Measurements from ENCODE around the gene FIGNL1. TPM values are rescaled to one million over a fixed set of nuclear protein-coding genes. Genes with fewer than 3 reads are reported as not detected.

The FIGNL1 gene
- total RNA-seq, 1 donor from 2014 or later = 11.1 TPM

DNA sequence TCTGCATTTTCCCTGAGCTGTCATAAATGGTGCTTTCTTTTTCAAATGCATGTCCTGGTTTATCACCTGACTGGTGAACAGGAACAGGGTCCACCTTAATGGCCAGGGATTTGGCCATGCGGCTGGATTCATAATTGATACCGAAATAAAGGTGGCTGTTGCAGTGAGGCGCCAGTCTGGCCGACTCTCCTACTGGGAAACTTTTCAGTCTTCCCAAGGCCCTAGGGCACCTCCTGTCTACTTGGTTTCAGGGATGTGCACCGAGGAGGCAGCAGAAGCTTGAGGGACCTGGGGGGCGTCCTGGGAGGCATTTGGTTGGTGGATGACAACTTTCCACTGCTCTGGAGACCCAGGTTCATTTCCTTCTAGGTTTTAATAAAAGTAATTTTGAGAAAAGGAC is 46.4 kb upstream of the FIGNL1 start:
- H3K27ac Mint-ChIP-seq (ENCODE audit: unreplicated experiment) = no peak overlapping the region
- no peaks in the 10 kb centered on the region for H3K4me1 Mint-ChIP-seq (ENCODE audit: low read depth, unreplicated experiment)
- DNase-seq = no peak
- no peak overlapping the region for H3K4me3 Mint-ChIP-seq (ENCODE audit: unreplicated experiment)
- peaks cover 3% of the 10 kb centered on the region for H3K27me3 Mint-ChIP-seq (ENCODE audit: unreplicated experiment)
- TF ChIP-seq, protein P1, sequence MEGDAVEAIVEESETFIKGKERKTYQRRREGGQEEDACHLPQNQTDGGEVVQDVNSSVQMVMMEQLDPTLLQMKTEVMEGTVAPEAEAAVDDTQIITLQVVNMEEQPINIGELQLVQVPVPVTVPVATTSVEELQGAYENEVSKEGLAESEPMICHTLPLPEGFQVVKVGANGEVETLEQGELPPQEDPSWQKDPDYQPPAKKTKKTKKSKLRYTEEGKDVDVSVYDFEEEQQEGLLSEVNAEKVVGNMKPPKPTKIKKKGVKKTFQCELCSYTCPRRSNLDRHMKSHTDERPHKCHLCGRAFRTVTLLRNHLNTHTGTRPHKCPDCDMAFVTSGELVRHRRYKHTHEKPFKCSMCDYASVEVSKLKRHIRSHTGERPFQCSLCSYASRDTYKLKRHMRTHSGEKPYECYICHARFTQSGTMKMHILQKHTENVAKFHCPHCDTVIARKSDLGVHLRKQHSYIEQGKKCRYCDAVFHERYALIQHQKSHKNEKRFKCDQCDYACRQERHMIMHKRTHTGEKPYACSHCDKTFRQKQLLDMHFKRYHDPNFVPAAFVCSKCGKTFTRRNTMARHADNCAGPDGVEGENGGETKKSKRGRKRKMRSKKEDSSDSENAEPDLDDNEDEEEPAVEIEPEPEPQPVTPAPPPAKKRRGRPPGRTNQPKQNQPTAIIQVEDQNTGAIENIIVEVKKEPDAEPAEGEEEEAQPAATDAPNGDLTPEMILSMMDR (IDR thresholded peaks at IDR 0.05; ENCODE audit: partially characterized antibody, unreplicated experiment) = no peak
- peaks cover 3% of the 10 kb centered on the region for H3K9me3 Mint-ChIP-seq (ENCODE audit: unreplicated experiment)
- H3K36me3 Mint-ChIP-seq (ENCODE audit: unreplicated experiment) = peaks cover 13% of the 10 kb centered on the region

DNA sequence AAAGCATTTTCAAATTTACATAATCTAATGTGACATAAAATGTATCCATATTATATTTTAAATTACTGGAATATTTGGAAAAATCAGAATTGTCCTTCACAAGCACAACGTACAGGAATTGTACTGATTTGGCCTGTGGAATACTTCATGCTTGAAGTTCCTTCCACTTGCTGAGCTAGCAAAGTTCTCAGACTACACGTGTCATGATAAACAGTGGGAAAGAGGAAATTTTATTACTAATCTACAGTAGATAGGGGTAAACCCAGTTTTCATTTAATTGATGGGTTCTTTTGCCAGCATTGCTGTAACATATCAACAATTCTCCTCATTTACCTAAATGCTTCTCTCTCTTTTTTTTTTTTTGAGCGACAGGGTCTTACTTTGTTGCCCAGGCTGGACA is 45.6 kb upstream of the FIGNL1 start:
- TF ChIP-seq, protein P1 (IDR thresholded peaks at IDR 0.05; ENCODE audit: partially characterized antibody, unreplicated experiment) = no peak
- no peak overlapping the region for H3K4me3 Mint-ChIP-seq (ENCODE audit: unreplicated experiment)
- peaks cover 8% of the 10 kb centered on the region for H3K36me3 Mint-ChIP-seq (ENCODE audit: unreplicated experiment)
- no peaks in the 10 kb centered on the region for H3K9me3 Mint-ChIP-seq (ENCODE audit: unreplicated experiment)
- no peaks in the 10 kb centered on the region for H3K4me1 Mint-ChIP-seq (ENCODE audit: low read depth, unreplicated experiment)
- DNase-seq = no peak
- H3K27ac Mint-ChIP-seq (ENCODE audit: unreplicated experiment) = no peak overlapping the region
- peaks cover 3% of the 10 kb centered on the region for H3K27me3 Mint-ChIP-seq (ENCODE audit: unreplicated experiment)

DNA sequence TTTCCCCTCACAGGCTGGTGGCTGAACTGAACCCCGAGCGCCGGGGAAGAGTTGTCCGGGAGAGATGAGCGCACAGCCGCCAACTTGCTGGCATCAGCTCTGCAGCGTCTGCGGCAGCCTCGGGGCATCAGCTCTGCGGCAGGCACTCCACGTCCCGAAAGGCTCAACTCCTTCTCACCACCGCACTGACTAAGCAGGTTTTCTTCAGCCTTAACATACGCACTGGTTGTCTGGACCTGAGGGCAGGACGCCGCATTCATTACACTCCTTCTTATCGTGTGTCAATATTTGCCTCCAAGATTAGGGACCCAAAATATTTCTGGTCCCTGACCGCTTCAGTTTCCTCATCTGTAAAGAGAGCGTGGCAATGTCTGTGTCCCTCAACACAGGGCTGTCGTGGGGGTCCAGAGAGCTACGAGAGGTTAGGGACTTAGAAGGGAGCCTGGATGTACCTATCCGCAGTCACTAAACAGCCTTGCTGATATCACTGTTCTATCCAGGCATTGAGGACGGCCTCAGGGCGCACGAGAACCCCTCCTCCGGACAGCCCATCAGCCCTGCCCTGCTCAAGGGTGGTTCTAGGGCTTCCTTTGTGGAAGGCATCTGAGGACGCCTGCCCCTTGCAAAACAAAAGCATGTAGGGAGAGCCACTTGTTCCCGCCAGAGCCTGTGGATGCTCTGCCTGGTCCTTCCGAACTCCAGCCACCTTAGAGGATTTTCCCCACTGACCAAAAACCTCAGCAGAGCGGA is 42.8 kb upstream of the FIGNL1 start:
- no peaks in the 10 kb centered on the region for H3K9me3 Mint-ChIP-seq (ENCODE audit: unreplicated experiment)
- TF ChIP-seq, protein P1 (IDR thresholded peaks at IDR 0.05; ENCODE audit: partially characterized antibody, unreplicated experiment) = no peak
- no peak overlapping the region for H3K27ac Mint-ChIP-seq (ENCODE audit: unreplicated experiment)
- H3K36me3 Mint-ChIP-seq (ENCODE audit: unreplicated experiment) = peaks cover 4% of the 10 kb centered on the region
- H3K27me3 Mint-ChIP-seq (ENCODE audit: unreplicated experiment) = no peaks in the 10 kb centered on the region
- no peak for DNase-seq
- no peak overlapping the region for H3K4me3 Mint-ChIP-seq (ENCODE audit: unreplicated experiment)
- H3K4me1 Mint-ChIP-seq (ENCODE audit: low read depth, unreplicated experiment) = no peaks in the 10 kb centered on the region

GRCh38 chr7:50491943-50492342 is 41.8 kb upstream of the FIGNL1 start:
- H3K4me3 Mint-ChIP-seq (ENCODE audit: unreplicated experiment) = no peak overlapping the region
- H3K36me3 Mint-ChIP-seq (ENCODE audit: unreplicated experiment) = peaks cover 4% of the 10 kb centered on the region
- DNase-seq = no peak
- no peak overlapping the region for H3K27ac Mint-ChIP-seq (ENCODE audit: unreplicated experiment)
- no peaks in the 10 kb centered on the region for H3K27me3 Mint-ChIP-seq (ENCODE audit: unreplicated experiment)
- no peaks in the 10 kb centered on the region for H3K4me1 Mint-ChIP-seq (ENCODE audit: low read depth, unreplicated experiment)
- no peaks in the 10 kb centered on the region for H3K9me3 Mint-ChIP-seq (ENCODE audit: unreplicated experiment)
- TF ChIP-seq, protein P1 (IDR thresholded peaks at IDR 0.05; ENCODE audit: partially characterized antibody, unreplicated experiment) = no peak

DNA sequence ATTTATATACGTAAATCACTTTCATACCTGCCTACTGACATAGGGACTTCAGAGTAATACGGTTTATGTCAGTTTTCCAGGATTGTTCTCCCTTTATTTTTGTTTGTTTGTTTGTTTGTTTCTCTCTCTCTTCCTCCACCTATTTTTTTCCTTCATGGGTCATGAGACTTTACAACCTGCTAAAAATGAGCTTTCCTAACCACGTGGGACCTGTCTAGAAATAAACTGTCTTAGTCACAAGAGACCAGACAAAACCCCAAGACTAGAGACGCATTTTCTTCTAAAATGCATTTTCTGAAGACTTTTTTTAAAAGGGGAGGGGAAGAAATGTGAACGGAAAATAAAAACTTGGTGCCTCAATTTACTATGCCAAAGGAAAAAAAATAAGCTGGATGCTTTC is 41.1 kb upstream of the FIGNL1 start:
- H3K4me3 Mint-ChIP-seq (ENCODE audit: unreplicated experiment) = no peak overlapping the region
- peaks cover 4% of the 10 kb centered on the region for H3K36me3 Mint-ChIP-seq (ENCODE audit: unreplicated experiment)
- peaks cover 1% of the 10 kb centered on the region for H3K27me3 Mint-ChIP-seq (ENCODE audit: unreplicated experiment)
- no peak for DNase-seq
- no peaks in the 10 kb centered on the region for H3K9me3 Mint-ChIP-seq (ENCODE audit: unreplicated experiment)
- no peaks in the 10 kb centered on the region for H3K4me1 Mint-ChIP-seq (ENCODE audit: low read depth, unreplicated experiment)
- TF ChIP-seq, protein P1 (IDR thresholded peaks at IDR 0.05; ENCODE audit: partially characterized antibody, unreplicated experiment) = no peak
- no peak overlapping the region for H3K27ac Mint-ChIP-seq (ENCODE audit: unreplicated experiment)

Data from glutamatergic neuron (in vitro differentiated cells).